Measurements from ENCODE around the gene POLD4. TPM values are rescaled to one million over a fixed set of nuclear protein-coding genes. Genes with fewer than 3 reads are reported as not detected.

The POLD4 gene
- total RNA-seq, 1 donor from 2014 or later, result 3.7 TPM

- H3K4me3 Mint-ChIP-seq, result peak overlapping the region; percentile 78
- TF ChIP-seq CTCF (conservative IDR thresholded peaks at IDR 0.05), result no peak
- H3K36me3 Mint-ChIP-seq (ENCODE audit: low read depth), result no peaks in the 10 kb centered on the region
- peak overlapping the region; percentile 43 for H3K27ac Mint-ChIP-seq (ENCODE audit: unreplicated experiment)
- no peak for DNase-seq (ENCODE audit: low read depth, low spot score)
- peaks cover 31% of the 10 kb centered on the region for H3K4me1 Mint-ChIP-seq
- no peaks in the 10 kb centered on the region for H3K9me3 Mint-ChIP-seq
- H3K27me3 Mint-ChIP-seq (ENCODE audit: low read depth), result peaks cover 35% of the 10 kb centered on the region
These were observed 17.2 kb upstream of the POLD4 start for GRCh38 chr11:67370351-67371076.

- H3K36me3 Mint-ChIP-seq (ENCODE audit: low read depth), result no peaks in the 10 kb centered on the region
- peaks cover 32% of the 10 kb centered on the region for H3K27me3 Mint-ChIP-seq (ENCODE audit: low read depth)
- peak overlapping the region; percentile 51 for H3K4me3 Mint-ChIP-seq
- no peak for DNase-seq (ENCODE audit: low read depth, low spot score)
- no peaks in the 10 kb centered on the region for H3K9me3 Mint-ChIP-seq
- H3K27ac Mint-ChIP-seq (ENCODE audit: unreplicated experiment), result peak overlapping the region; percentile 27
- H3K4me1 Mint-ChIP-seq, result peaks cover 31% of the 10 kb centered on the region
- no peak for TF ChIP-seq CTCF (conservative IDR thresholded peaks at IDR 0.05)
These were observed 16.5 kb upstream of the POLD4 start for GRCh38 chr11:67369801-67370284.

GRCh38 chr11:67369275-67369674 is 15.9 kb upstream of the POLD4 start:
- peaks cover 26% of the 10 kb centered on the region for H3K27me3 Mint-ChIP-seq (ENCODE audit: low read depth)
- H3K36me3 Mint-ChIP-seq (ENCODE audit: low read depth), result no peaks in the 10 kb centered on the region
- H3K27ac Mint-ChIP-seq (ENCODE audit: unreplicated experiment), result no peak overlapping the region
- H3K9me3 Mint-ChIP-seq, result no peaks in the 10 kb centered on the region
- no peak for TF ChIP-seq CTCF (conservative IDR thresholded peaks at IDR 0.05)
- DNase-seq (ENCODE audit: low read depth, low spot score), result no peak
- peak overlapping the region; percentile 33 for H3K4me3 Mint-ChIP-seq
- peaks cover 27% of the 10 kb centered on the region for H3K4me1 Mint-ChIP-seq

- Mint-ChIP-seq H3K36me3 (ENCODE audit: low read depth) (no peaks in the 10 kb centered on the region), H3K4me3 (peak overlapping the region; percentile 18), H3K9me3 (no peaks in the 10 kb centered on the region), H3K27me3 (ENCODE audit: low read depth) (peaks cover 22% of the 10 kb centered on the region), H3K27ac (ENCODE audit: unreplicated experiment) (no peak overlapping the region), H3K4me1 (peaks cover 22% of the 10 kb centered on the region)
- TF ChIP-seq CTCF (conservative IDR thresholded peaks at IDR 0.05), result no peak
- no peak for DNase-seq (ENCODE audit: low read depth, low spot score)
These were observed 15.3 kb upstream of the POLD4 start for GRCh38 chr11:67368621-67369020.

- Mint-ChIP-seq H3K9me3 (no peaks in the 10 kb centered on the region), H3K36me3 (ENCODE audit: low read depth) (no peaks in the 10 kb centered on the region), H3K27me3 (ENCODE audit: low read depth) (peaks cover 22% of the 10 kb centered on the region), H3K4me1 (peaks cover 22% of the 10 kb centered on the region), H3K4me3 (peak overlapping the region; percentile 18), H3K27ac (ENCODE audit: unreplicated experiment) (no peak overlapping the region)
- DNase-seq (ENCODE audit: low read depth, low spot score), result no peak
- no peak for TF ChIP-seq CTCF (conservative IDR thresholded peaks at IDR 0.05)
These were observed 14.4 kb upstream of the POLD4 start for GRCh38 chr11:67367761-67368227.
